ENCODE data around the gene LRFN2. TPM values are rescaled to one million over a fixed set of nuclear protein-coding genes. Genes with fewer than 3 reads are reported as not detected.

LRFN2 gene
- total RNA-seq, 2 donors from 2014 or later: 0.62 TPM; not detected in 1

DNA sequence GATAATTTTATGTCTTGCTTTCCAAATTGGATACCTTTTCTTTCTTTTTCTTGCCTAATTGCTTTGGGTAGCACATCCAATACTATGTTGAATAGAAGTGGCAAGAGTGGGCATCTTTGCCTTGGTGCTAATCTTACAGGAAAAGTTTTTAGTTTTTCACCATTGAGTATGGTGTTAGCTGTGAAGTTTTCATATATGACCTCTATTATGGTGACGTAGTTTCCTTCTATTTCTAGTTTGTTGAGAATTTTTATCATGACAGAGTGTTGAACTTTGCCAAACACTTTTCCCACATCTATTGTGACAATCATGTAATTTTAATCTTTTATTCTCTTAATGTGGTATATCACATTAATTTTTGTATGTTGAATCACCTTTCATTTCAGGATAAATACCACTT lies 216.1 kb downstream of the LRFN2 start:
- no peak for DNase-seq (ENCODE audit: low spot score)
- intact Hi-C loops (cut with DNase I): no loop called here
- Histone ChIP-seq H3K27me3 (replicated peaks; ENCODE audit: insufficient read depth) (no peaks in the 10 kb centered on the region), H3K9me3 (no peaks in the 10 kb centered on the region), H3K36me3 (no peaks in the 10 kb centered on the region), H3K4me3 (no peak overlapping the region), H3K27ac (no peak overlapping the region), H3K4me1 (replicated peaks) (no peaks in the 10 kb centered on the region)
- TF ChIP-seq, protein P1, sequence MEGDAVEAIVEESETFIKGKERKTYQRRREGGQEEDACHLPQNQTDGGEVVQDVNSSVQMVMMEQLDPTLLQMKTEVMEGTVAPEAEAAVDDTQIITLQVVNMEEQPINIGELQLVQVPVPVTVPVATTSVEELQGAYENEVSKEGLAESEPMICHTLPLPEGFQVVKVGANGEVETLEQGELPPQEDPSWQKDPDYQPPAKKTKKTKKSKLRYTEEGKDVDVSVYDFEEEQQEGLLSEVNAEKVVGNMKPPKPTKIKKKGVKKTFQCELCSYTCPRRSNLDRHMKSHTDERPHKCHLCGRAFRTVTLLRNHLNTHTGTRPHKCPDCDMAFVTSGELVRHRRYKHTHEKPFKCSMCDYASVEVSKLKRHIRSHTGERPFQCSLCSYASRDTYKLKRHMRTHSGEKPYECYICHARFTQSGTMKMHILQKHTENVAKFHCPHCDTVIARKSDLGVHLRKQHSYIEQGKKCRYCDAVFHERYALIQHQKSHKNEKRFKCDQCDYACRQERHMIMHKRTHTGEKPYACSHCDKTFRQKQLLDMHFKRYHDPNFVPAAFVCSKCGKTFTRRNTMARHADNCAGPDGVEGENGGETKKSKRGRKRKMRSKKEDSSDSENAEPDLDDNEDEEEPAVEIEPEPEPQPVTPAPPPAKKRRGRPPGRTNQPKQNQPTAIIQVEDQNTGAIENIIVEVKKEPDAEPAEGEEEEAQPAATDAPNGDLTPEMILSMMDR (IDR thresholded peaks at IDR 0.05): no peak
- TF ChIP-seq POLR2AphosphoS5 (IDR thresholded peaks at IDR 0.05) (no peak), POLR2A (IDR thresholded peaks at IDR 0.05) (no peak)
- WGBS: 92% methylated on average over 1 of the region's 1 CpG

DNA sequence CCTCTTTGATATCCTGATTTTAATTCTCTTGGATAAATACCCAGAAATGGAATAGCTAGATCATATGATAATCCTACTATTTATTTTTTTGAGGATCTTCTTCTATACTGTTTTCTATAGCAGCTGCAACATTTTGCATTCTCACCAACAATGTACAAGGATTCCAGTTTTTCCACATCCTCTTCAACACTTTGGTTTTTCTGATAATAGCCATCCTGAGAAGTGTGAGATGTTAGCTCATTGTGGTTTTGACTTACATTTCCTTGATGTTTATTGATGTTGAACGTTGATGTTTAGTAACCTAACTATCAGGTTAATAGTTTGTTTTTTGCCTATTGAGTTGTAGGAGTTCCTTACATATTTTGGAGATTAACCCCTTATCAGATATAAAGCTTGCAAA lies 217.3 kb downstream of the LRFN2 start:
- TF ChIP-seq POLR2A (IDR thresholded peaks at IDR 0.05): no peak
- TF ChIP-seq, protein P1 (IDR thresholded peaks at IDR 0.05): no peak
- TF ChIP-seq POLR2AphosphoS5 (IDR thresholded peaks at IDR 0.05): no peak
- no peaks in the 10 kb centered on the region for H3K4me1 ChIP-seq (replicated peaks)
- no peak overlapping the region for H3K27ac ChIP-seq
- no peaks in the 10 kb centered on the region for H3K36me3 ChIP-seq
- WGBS: 13% methylated on average over 1 of the region's 1 CpG
- no peaks in the 10 kb centered on the region for H3K27me3 ChIP-seq (replicated peaks; ENCODE audit: insufficient read depth)
- H3K9me3 ChIP-seq: no peaks in the 10 kb centered on the region
- H3K4me3 ChIP-seq: no peak overlapping the region
- DNase-seq (ENCODE audit: low spot score): no peak
- intact Hi-C loops (cut with DNase I): no loop called here

DNA sequence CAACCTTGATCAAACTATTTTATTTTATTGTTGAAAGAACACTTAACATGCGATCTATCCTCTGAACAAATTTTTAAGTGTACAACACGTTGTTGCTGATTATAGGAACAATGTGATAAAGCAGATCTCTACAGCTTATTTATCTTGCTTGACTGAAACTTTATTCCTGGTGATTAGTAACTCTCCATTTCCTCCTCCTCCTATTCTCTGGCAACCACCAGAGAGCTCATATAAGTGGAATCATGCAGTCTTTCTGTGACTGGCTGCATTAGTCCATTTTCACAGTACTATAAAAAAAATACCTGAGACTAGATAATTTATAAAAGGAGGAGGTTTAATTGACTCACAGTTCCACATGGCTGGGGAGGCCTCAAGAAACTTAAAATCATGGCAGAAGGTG lies 218.1 kb downstream of the LRFN2 start:
- no peaks in the 10 kb centered on the region for H3K36me3 ChIP-seq
- H3K27ac ChIP-seq: no peak overlapping the region
- no peaks in the 10 kb centered on the region for H3K9me3 ChIP-seq
- no peaks in the 10 kb centered on the region for H3K27me3 ChIP-seq (replicated peaks; ENCODE audit: insufficient read depth)
- 23% methylated on average over 2 of the region's 2 CpGs for WGBS
- H3K4me3 ChIP-seq: no peak overlapping the region
- DNase-seq (ENCODE audit: low spot score): no peak
- no peak for TF ChIP-seq POLR2A (IDR thresholded peaks at IDR 0.05)
- no peak for TF ChIP-seq POLR2AphosphoS5 (IDR thresholded peaks at IDR 0.05)
- TF ChIP-seq, protein P1 (IDR thresholded peaks at IDR 0.05): no peak
- H3K4me1 ChIP-seq (replicated peaks): no peaks in the 10 kb centered on the region
- intact Hi-C loops (cut with DNase I): no loop called here

GRCh38 chr6:40362859-40363258 lies 224.3 kb downstream of the LRFN2 start:
- no peak for TF ChIP-seq POLR2A (IDR thresholded peaks at IDR 0.05)
- TF ChIP-seq, protein P1 (IDR thresholded peaks at IDR 0.05): no peak
- H3K27me3 ChIP-seq (replicated peaks; ENCODE audit: insufficient read depth): no peaks in the 10 kb centered on the region
- 64% methylated on average over 4 of the region's 4 CpGs for WGBS
- H3K36me3 ChIP-seq: no peaks in the 10 kb centered on the region
- DNase-seq (ENCODE audit: low spot score): no peak
- H3K4me3 ChIP-seq: no peak overlapping the region
- intact Hi-C loops (cut with DNase I): no loop called here
- no peak overlapping the region for H3K27ac ChIP-seq
- H3K4me1 ChIP-seq (replicated peaks): no peaks in the 10 kb centered on the region
- H3K9me3 ChIP-seq: no peaks in the 10 kb centered on the region

- TF ChIP-seq, protein P1 (IDR thresholded peaks at IDR 0.05): no peak
- no peak for TF ChIP-seq POLR2AphosphoS5 (IDR thresholded peaks at IDR 0.05)
- TF ChIP-seq POLR2A (IDR thresholded peaks at IDR 0.05): no peak
- Histone ChIP-seq H3K27me3 (replicated peaks; ENCODE audit: insufficient read depth) (no peaks in the 10 kb centered on the region), H3K27ac (no peak overlapping the region), H3K4me3 (no peak overlapping the region), H3K4me1 (replicated peaks) (no peaks in the 10 kb centered on the region), H3K36me3 (no peaks in the 10 kb centered on the region), H3K9me3 (no peaks in the 10 kb centered on the region)
- no peak for DNase-seq (ENCODE audit: low spot score)
- intact Hi-C loops (cut with DNase I): no loop called here
- WGBS: 38% methylated on average over 2 of the region's 2 CpGs
These were observed 227.4 kb downstream of the LRFN2 start for GRCh38 chr6:40359808-40360207.

All from prostate gland (tissue), 2 donors.